ENCODE data around the gene IGFL2. TPM values are rescaled to one million over a fixed set of nuclear protein-coding genes. Genes with fewer than 3 reads are reported as not detected.

Gene IGFL2
- total and polyA plus RNA-seq, 2 of the 4 experiments (the other 2 are of a cell fraction) = not detected

DNA sequence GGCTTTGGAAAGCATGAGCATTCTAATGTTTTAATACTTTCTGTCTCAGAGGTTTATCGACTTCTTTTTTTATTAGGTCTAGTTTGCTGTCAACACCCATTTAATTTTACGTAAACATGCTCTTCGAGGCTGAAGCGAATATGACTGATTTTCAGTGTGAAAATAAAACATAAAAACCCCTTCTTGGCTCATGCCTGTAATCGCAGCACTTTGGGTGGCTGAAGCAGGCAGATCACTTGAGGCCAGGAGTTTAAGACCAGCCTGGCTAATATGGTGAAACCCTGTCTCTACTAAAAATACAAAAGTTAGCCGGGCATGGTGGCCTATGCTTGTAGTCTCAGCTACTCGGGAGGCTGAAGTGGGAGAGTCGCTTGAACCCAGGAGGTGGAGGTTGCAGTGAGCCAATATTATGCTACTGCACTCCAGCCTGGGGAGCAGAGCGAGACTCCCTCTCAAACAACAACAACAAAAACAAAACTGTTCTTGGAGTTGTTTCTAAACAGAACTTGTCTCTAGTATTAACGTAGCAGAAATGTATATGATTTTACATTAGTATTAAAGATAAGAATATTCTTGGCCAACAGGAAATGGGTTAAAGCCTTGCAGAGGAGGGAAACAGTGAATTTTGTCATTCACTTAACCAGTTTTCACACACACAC lies 16.4 kb upstream of the IGFL2 start:
- CTCF ChIA-PET = no interaction called here
- peak overlapping the region; percentile 62; the same call in 1 of the 2 replicates for H3K4me2 ChIP-seq (ENCODE audit: low read depth, low read length)
- no peak for ATAC-seq (ENCODE audit: low read depth)
- TF ChIP-seq, protein P1, sequence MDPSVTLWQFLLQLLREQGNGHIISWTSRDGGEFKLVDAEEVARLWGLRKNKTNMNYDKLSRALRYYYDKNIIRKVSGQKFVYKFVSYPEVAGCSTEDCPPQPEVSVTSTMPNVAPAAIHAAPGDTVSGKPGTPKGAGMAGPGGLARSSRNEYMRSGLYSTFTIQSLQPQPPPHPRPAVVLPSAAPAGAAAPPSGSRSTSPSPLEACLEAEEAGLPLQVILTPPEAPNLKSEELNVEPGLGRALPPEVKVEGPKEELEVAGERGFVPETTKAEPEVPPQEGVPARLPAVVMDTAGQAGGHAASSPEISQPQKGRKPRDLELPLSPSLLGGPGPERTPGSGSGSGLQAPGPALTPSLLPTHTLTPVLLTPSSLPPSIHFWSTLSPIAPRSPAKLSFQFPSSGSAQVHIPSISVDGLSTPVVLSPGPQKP (IDR thresholded peaks at IDR 0.05; ENCODE audit: borderline replicate concordance, low read depth, low read length) = no peak
- TF ChIP-seq POLR2A (IDR thresholded peaks at IDR 0.05; ENCODE audit: low read depth, low read length) (no peak), CEBPB (IDR thresholded peaks at IDR 0.05; ENCODE audit: low read depth, low read length) (no peak), CHD1 (IDR thresholded peaks at IDR 0.05; ENCODE audit: low read depth, low read length) (no peak), RAD21 (IDR thresholded peaks at IDR 0.05; ENCODE audit: low read length) (no peak), BHLHE40 (IDR thresholded peaks at IDR 0.05; ENCODE audit: low read depth, low read length) (no peak), MAFK (IDR thresholded peaks at IDR 0.05; ENCODE audit: low read depth, low read length) (no peak), MXI1 (IDR thresholded peaks at IDR 0.05; ENCODE audit: borderline replicate concordance, low read depth, low read length) (no peak), FOS (IDR thresholded peaks at IDR 0.05; ENCODE audit: low read depth, low read length) (no peak), RCOR1 (IDR thresholded peaks at IDR 0.05; ENCODE audit: insufficient replicate concordance, low read length) (no peak), SMC3 (IDR thresholded peaks at IDR 0.05; ENCODE audit: low read depth, low read length) (no peak), NFE2L2 (IDR thresholded peaks at IDR 0.05; ENCODE audit: low read depth, low read length) (no peak), MAZ (IDR thresholded peaks at IDR 0.05; ENCODE audit: borderline replicate concordance, low read depth, low read length) (no peak)
- TF ChIP-seq, protein P2, sequence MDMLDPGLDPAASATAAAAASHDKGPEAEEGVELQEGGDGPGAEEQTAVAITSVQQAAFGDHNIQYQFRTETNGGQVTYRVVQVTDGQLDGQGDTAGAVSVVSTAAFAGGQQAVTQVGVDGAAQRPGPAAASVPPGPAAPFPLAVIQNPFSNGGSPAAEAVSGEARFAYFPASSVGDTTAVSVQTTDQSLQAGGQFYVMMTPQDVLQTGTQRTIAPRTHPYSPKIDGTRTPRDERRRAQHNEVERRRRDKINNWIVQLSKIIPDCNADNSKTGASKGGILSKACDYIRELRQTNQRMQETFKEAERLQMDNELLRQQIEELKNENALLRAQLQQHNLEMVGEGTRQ (IDR thresholded peaks at IDR 0.05; ENCODE audit: low read depth, low read length) = no peak
- TF ChIP-seq, protein P3, sequence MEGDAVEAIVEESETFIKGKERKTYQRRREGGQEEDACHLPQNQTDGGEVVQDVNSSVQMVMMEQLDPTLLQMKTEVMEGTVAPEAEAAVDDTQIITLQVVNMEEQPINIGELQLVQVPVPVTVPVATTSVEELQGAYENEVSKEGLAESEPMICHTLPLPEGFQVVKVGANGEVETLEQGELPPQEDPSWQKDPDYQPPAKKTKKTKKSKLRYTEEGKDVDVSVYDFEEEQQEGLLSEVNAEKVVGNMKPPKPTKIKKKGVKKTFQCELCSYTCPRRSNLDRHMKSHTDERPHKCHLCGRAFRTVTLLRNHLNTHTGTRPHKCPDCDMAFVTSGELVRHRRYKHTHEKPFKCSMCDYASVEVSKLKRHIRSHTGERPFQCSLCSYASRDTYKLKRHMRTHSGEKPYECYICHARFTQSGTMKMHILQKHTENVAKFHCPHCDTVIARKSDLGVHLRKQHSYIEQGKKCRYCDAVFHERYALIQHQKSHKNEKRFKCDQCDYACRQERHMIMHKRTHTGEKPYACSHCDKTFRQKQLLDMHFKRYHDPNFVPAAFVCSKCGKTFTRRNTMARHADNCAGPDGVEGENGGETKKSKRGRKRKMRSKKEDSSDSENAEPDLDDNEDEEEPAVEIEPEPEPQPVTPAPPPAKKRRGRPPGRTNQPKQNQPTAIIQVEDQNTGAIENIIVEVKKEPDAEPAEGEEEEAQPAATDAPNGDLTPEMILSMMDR (conservative IDR thresholded peaks at IDR 0.05; ENCODE audit: low read depth, low read length) = no peak

More for the DNA sequence above, 16.4 kb upstream of the IGFL2 start:
- peak overlapping the region; percentile 99 for H4K91ac ChIP-seq (ENCODE audit: insufficient read depth, low read depth, low read length)
- peak overlapping the region; percentile 97; the same call in 1 of the 2 replicates for H3K18ac ChIP-seq (ENCODE audit: low read depth, low read length)
- H3K23ac ChIP-seq (ENCODE audit: low read depth, low read length) = no peak overlapping the region; the same call in none of the 2 replicates
- peak overlapping the region; percentile 98; the same call in 1 of the 3 replicates for H2BK15ac ChIP-seq (ENCODE audit: low read depth, low read length)
- H4K20me1 ChIP-seq (ENCODE audit: insufficient read depth, low read length) = no peaks in the 10 kb centered on the region
- intact Hi-C loops (cut with micrococcal nuclease) = no loop called here
- no peak overlapping the region for H3K56ac ChIP-seq (ENCODE audit: extremely low read depth, insufficient read depth, low read length)
- no peak overlapping the region; the same call in 1 of the 2 replicates for H3K4me3 ChIP-seq (ENCODE audit: insufficient read depth, low read depth, low read length)
- peaks cover 2% of the 10 kb centered on the region for H3K9me3 ChIP-seq (ENCODE audit: control insufficient read depth, insufficient read depth, low read length)
- H2BK5ac ChIP-seq (ENCODE audit: low read depth, low read length, poor library complexity, severe bottlenecking) = peak overlapping the region; percentile 100
- H3K27ac ChIP-seq (ENCODE audit: insufficient read depth, low read length) = peak overlapping the region; percentile 31; the same call in 1 of the 2 replicates
- peak overlapping the region; percentile 92; the same call in 1 of the 2 replicates for H4K5ac ChIP-seq (ENCODE audit: low read depth, low read length)
- no peak overlapping the region for H3K9ac ChIP-seq (ENCODE audit: low read depth, low read length)
- WGBS, 2 experiments (ENCODE audit: extremely low coverage in 2 of 2, insufficient read length in 1 of 2) = no CpG with 5 or more reads among the region's 10 CpGs
- H2AK5ac ChIP-seq (ENCODE audit: low read depth, low read length) = no peak overlapping the region; the same call in 1 of the 2 replicates
- H3K79me1 ChIP-seq (ENCODE audit: low read depth in 1 of 2, low read length in 2 of 2) = peaks cover 0 to 11% of the 10 kb centered on the region in 2 experiments; a peak in 2 of 4 replicates
- no peaks in the 10 kb centered on the region; the same call in 1 of the 2 replicates for H3K9me1 ChIP-seq (ENCODE audit: insufficient read depth, low read length)
- H3K14ac ChIP-seq (replicated peaks; ENCODE audit: low read depth, low read length) = peak overlapping the region; percentile 100
- H3K27me3 ChIP-seq (ENCODE audit: control insufficient read depth, insufficient read depth, low read length) = peaks cover 7% of the 10 kb centered on the region
- in situ Hi-C loops (cut with MboI; ENCODE audit: low sequenced_read_pairs) = no loop called here
- peaks cover 14% of the 10 kb centered on the region for H3K4me1 ChIP-seq (ENCODE audit: control insufficient read depth, insufficient read depth, low read length)
- H2BK20ac ChIP-seq (ENCODE audit: low read depth, low read length) = peak overlapping the region; percentile 99
- POLR2A ChIA-PET (ENCODE audit: unreplicated experiment) = no interaction called here
- no TSS peak for BruUV-seq (replicated peaks)
- H2AK9ac ChIP-seq (replicated peaks; ENCODE audit: low read depth, low read length, poor library complexity) = no peak overlapping the region
- peak overlapping the region; percentile 93 to 97; a peak in 3 of 4 replicates for H4K8ac ChIP-seq (ENCODE audit: low read depth in 2 of 2, low read length in 2 of 2)
- H2BK120ac ChIP-seq (ENCODE audit: low read depth, low read length) = peak overlapping the region; percentile 95
- peak overlapping the region; percentile 96 for H3K4ac ChIP-seq (ENCODE audit: low read depth, low read length)
- H2AFZ ChIP-seq (replicated peaks; ENCODE audit: low read length, poor library complexity) = no peak overlapping the region
- no peaks in the 10 kb centered on the region for H3K36me3 ChIP-seq (ENCODE audit: control insufficient read depth, insufficient read depth, low read length)
- dilution Hi-C loops (cut with HindIII; ENCODE audit: low sequenced_read_pairs, unreplicated experiment) = no loop called here
- DNase-seq = no peak

All from IMR-90 (cell line).